DMS53 (cell line): ENCODE measurements around the gene SNX4.
"Not testable (repeated sequence)": the region's sequence is repeated elsewhere in the genome, so short reads cannot be mapped to it uniquely, and the experiment has no call there.

Source experiments
- DNase-seq: peaks from one replicate; lab custom pipeline; 2025; lab: John Stamatoyannopoulos, UW

Gene SNX4

GRCh38 chr3:125519678-125520562 lies at the start of gene SNX4:
Gene SNX4, minus strand, starts transcription at chr3:125520202. Its CDS starts 30 bp downstream, at chr3:125520172.
- peak; percentile 97 for DNase-seq

- no peak for DNase-seq
These were observed 36.3 kb upstream of the SNX4 start for GRCh38 chr3:125556314-125556713.

- DNase-seq = no peak
These were observed 32.4 kb upstream of the SNX4 start for GRCh38 chr3:125552401-125552800.

GRCh38 chr3:125528920-125529319 lies 8.9 kb upstream of the SNX4 start:
- no peak for DNase-seq

GRCh38 chr3:125525153-125525552 lies 5.2 kb upstream of the SNX4 start:
- no peak for DNase-seq

GRCh38 chr3:125520563-125520919 lies 539 bp upstream of the SNX4 start:
- DNase-seq = not testable (repeated sequence)

- DNase-seq = no peak
These were observed 4.6 kb downstream of the SNX4 start for GRCh38 chr3:125515421-125515820.

- no peak for DNase-seq
These were observed 6.4 kb downstream of the SNX4 start for GRCh38 chr3:125513490-125514115.

GRCh38 chr3:125512135-125512920 lies 7.7 kb downstream of the SNX4 start:
- DNase-seq = peak; percentile 2

- DNase-seq = no peak
These were observed 8.4 kb downstream of the SNX4 start for GRCh38 chr3:125511420-125512118.

- DNase-seq = no peak
These were observed 12.9 kb downstream of the SNX4 start for GRCh38 chr3:125507128-125507527.

- DNase-seq = no peak
These were observed 21.4 kb downstream of the SNX4 start for GRCh38 chr3:125498630-125499029.

GRCh38 chr3:125496701-125497100 lies 23.3 kb downstream of the SNX4 start:
- DNase-seq = no peak

- no peak for DNase-seq
These were observed 37.6 kb downstream of the SNX4 start for GRCh38 chr3:125482406-125482805.

GRCh38 chr3:125481786-125482185 lies 38.2 kb downstream of the SNX4 start:
- no peak for DNase-seq

GRCh38 chr3:125481375-125481759 lies 38.6 kb downstream of the SNX4 start:
- DNase-seq = not testable (repeated sequence)

GRCh38 chr3:125480656-125481374 lies 39.2 kb downstream of the SNX4 start:
- no peak for DNase-seq

- DNase-seq = no peak
These were observed 40.9 kb downstream of the SNX4 start for GRCh38 chr3:125479091-125479490.

- no peak for DNase-seq
These were observed 41.7 kb downstream of the SNX4 start for GRCh38 chr3:125478326-125478725.

- DNase-seq = no peak
These were observed 42.3 kb downstream of the SNX4 start for GRCh38 chr3:125477701-125478100.

GRCh38 chr3:125470671-125471070 lies 49.3 kb downstream of the SNX4 start:
- DNase-seq = no peak
